ENCODE measurements around the gene TNFSF12.

DNA sequence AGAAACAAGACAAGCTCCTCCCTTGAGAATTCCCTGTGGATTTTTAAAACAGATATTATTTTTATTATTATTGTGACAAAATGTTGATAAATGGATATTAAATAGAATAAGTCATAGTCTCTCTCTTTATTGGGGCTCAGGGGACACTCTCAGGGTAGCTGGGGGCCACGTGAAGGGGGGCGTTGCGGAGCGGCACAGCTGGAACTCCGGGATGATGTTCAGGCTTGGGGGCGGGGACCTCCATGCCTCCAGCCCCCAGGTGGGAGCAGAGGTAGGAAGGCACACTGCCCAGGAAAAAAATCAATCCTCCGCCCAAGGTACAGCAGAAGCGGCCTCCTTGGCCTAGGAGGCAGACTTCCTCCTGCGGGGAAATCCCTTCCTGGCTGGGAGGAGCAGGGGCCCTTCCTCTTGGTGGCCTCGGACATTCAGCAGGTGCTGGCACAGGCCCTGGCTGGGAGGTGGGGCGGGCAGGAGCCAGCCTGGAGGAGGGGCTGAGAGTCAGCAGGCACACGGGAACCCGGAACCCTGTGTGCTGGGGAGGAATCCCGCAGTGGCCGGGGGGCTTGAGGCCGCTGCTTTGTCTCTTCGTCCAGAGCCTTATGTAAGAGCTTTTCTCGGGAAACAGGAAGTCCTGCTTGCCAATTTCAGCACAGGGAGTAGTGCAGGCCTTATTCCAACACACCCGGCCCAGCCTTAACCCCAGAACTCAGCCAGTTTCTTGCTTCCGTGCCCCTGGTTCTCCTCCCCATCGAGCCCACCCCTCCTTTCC is 9.1 kb downstream of the TNFSF12 start:
- no peak for TF ChIP-seq POLR2A (IDR thresholded peaks at IDR 0.05)
- TF ChIP-seq, protein P1, sequence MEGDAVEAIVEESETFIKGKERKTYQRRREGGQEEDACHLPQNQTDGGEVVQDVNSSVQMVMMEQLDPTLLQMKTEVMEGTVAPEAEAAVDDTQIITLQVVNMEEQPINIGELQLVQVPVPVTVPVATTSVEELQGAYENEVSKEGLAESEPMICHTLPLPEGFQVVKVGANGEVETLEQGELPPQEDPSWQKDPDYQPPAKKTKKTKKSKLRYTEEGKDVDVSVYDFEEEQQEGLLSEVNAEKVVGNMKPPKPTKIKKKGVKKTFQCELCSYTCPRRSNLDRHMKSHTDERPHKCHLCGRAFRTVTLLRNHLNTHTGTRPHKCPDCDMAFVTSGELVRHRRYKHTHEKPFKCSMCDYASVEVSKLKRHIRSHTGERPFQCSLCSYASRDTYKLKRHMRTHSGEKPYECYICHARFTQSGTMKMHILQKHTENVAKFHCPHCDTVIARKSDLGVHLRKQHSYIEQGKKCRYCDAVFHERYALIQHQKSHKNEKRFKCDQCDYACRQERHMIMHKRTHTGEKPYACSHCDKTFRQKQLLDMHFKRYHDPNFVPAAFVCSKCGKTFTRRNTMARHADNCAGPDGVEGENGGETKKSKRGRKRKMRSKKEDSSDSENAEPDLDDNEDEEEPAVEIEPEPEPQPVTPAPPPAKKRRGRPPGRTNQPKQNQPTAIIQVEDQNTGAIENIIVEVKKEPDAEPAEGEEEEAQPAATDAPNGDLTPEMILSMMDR (IDR thresholded peaks at IDR 0.05), result no peak

Measured in testis (tissue), 2 donors.